Omental fat pad (tissue), 4 donors: Measurements from ENCODE around the gene TEX19. TPM values are rescaled to one million over a fixed set of nuclear protein-coding genes. Genes with fewer than 3 reads are reported as not detected.

ENCODE experiments used
- ATAC-seq: fragments of 150-250 bp; one replicate; pipeline ENCODE4 v1.9.1; 2016; ENCODE audit warnings: mild to moderate bottlenecking, moderate library complexity; ENCODE audit not compliant: low FRiP score
- DNase-seq: peaks from one replicate; pipeline ENCODE4 v3.0.0-alpha.2; 2019; ENCODE audit warnings: low spot score
- total RNA-seq, 4 donors: library from RNA; depleted of rRNA; stranded (reverse); fragments of >200 nt; gene quantifications; one replicate each; pipeline ENCODE4 v1.1.0, GENCODE V29; 2016
- TF ChIP-seq, protein P1 (sequence below), 3 donors: fragments of 450-650 bp; IDR thresholded peaks; one replicate each; pipeline ENCODE4 v1.5.1; 2016 to 2017; ENCODE audit warnings: antibody characterized with exemption in 3 of 3, mild to moderate bottlenecking in 3 of 3, moderate library complexity in 2 of 3

TEX19 gene
- total RNA-seq, 4 donors from 2014 or later = not detected

GRCh38 chr17:82388223-82388921 is 29.3 kb downstream of the TEX19 start:
- TF ChIP-seq, protein P1, sequence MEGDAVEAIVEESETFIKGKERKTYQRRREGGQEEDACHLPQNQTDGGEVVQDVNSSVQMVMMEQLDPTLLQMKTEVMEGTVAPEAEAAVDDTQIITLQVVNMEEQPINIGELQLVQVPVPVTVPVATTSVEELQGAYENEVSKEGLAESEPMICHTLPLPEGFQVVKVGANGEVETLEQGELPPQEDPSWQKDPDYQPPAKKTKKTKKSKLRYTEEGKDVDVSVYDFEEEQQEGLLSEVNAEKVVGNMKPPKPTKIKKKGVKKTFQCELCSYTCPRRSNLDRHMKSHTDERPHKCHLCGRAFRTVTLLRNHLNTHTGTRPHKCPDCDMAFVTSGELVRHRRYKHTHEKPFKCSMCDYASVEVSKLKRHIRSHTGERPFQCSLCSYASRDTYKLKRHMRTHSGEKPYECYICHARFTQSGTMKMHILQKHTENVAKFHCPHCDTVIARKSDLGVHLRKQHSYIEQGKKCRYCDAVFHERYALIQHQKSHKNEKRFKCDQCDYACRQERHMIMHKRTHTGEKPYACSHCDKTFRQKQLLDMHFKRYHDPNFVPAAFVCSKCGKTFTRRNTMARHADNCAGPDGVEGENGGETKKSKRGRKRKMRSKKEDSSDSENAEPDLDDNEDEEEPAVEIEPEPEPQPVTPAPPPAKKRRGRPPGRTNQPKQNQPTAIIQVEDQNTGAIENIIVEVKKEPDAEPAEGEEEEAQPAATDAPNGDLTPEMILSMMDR (IDR thresholded peaks at IDR 0.05) = no peak
- DNase-seq = no peak
- peak; percentile 13 for ATAC-seq

DNA sequence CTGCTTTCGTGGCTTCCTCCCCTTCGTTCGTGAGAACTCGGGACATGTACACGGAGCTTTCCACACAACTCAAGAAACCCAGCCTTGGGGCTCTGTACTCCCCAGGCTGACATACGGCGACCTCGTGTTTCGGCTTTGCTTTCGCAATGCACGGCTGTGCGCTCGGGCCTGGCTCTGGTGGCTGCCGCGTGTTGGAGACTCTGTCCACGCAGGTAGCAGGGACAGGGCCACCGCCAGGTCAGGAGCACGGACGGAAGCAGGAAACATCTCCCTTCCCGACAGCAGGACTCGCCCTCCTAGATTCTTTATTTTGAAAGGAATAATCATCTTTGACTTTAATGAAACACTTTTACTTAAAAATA is 29.9 kb downstream of the TEX19 start:
- TF ChIP-seq, protein P1 (IDR thresholded peaks at IDR 0.05) = no peak
- no peak for ATAC-seq
- no peak for DNase-seq

DNA sequence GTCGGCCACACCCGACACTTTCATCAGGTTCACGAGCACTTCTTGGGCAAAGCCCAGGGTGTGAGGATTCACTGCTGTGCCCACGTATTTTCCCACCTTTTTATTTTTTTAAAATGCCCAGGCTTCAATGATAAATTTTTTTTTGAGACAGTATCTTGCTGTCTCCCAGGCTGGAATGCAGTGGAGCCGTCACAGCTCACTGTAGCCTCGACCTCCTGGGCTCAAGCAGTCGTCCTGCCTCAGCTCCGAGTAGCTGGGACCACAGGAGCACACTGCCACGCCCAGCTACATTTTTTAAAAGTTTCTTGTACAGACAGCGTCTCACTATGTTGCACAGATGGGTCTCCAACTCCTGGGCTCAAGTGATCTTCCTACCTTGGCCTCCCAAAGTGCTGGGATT is 30.3 kb downstream of the TEX19 start:
- ATAC-seq = no peak
- TF ChIP-seq, protein P1 (IDR thresholded peaks at IDR 0.05) = no peak
- DNase-seq = no peak

- no peak for DNase-seq
- ATAC-seq = no peak
- TF ChIP-seq, protein P1 (IDR thresholded peaks at IDR 0.05) = no peak
Observed at GRCh38 chr17:82390015-82390859, 31.2 kb downstream of the TEX19 start.

- DNase-seq = no peak
- no peak for ATAC-seq
- TF ChIP-seq, protein P1 (IDR thresholded peaks at IDR 0.05) = no peak
Observed at GRCh38 chr17:82390860-82391435, 31.9 kb downstream of the TEX19 start.

DNA sequence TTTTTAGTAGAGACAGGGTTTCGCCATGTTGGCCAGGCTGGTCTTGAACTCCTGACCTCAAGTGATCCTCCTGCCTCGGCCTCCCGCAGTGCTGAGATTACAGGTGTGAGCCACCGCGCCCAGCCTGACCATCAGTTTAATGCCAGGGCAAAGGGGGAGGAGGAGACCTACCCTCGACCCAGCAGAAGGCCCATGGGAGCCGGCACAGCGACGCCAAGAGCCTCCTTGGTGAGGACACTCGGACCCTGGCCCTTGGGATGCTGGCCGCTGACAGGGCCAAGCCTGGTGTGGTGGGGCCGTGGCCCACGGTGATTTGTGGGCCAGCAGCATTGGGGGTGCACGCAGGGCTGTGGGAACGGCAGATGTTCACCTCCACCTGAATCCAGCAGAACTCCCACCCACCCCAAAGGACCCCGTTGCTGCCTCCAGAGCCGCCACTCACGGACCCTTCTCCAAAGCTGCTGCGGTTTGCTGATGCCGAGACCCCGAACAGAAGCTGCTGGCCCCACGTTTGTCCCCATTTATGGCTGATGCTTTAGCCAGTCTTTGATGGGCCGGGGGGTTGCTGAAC is 32.5 kb downstream of the TEX19 start:
- DNase-seq (no peak), ATAC-seq (no peak)
- TF ChIP-seq, protein P1 (IDR thresholded peaks at IDR 0.05) = no peak
